Chondrocyte (in vitro differentiated cells): ENCODE results near the gene SMPD2. TPM values are rescaled to one million over a fixed set of nuclear protein-coding genes. Genes with fewer than 3 reads are reported as not detected.
A peak's percentile ranks its signal among the peaks of the same experiment; 100 is the strongest.

ENCODE experiments used
- DNase-seq: peaks from one replicate; pipeline ENCODE4 v3.0.0; 2021; ENCODE audit warnings: mixed read lengths, low spot score
- H3K27ac Mint-ChIP-seq: one replicate; pipeline ENCODE4 v1.8.0; 2021; ENCODE audit warnings: mild to moderate bottlenecking, moderate library complexity, mixed read lengths; ENCODE audit not compliant: unreplicated experiment
- H3K27me3 Mint-ChIP-seq: 2 replicates; pipeline ENCODE4 v1.8.0; 2021; ENCODE audit warnings: low read depth, mixed read lengths
- H3K36me3 Mint-ChIP-seq: 2 replicates; pipeline ENCODE4 v1.8.0; 2021; ENCODE audit warnings: low read depth, mixed read lengths
- H3K4me1 Mint-ChIP-seq: 2 replicates; pipeline ENCODE4 v1.8.0; 2021; ENCODE audit warnings: low read depth, mild to moderate bottlenecking, mixed read lengths
- H3K4me3 Mint-ChIP-seq: one replicate; pipeline ENCODE4 v1.8.0; 2021; ENCODE audit warnings: mild to moderate bottlenecking, moderate library complexity, mixed read lengths; ENCODE audit not compliant: unreplicated experiment
- H3K9me3 Mint-ChIP-seq: 2 replicates; pipeline ENCODE4 v1.8.0; 2021; ENCODE audit warnings: low read depth, mixed read lengths
- CTCF ChIP-seq: fragments of 200-600 bp; sonication (generic); IDR thresholded peaks from 2 replicates; pipeline ENCODE4 v1.5.0; 2021; ENCODE audit warnings: antibody characterized with exemption, mild to moderate bottlenecking, moderate library complexity
- total RNA-seq: library from RNA; stranded (reverse); gene quantifications from 3 replicates; pipeline ENCODE4 v1.2.1, GENCODE V29; 2021

The SMPD2 gene
- total RNA-seq, 1 donor from 2014 or later, result 5.6 TPM

GRCh38 chr6:109482905-109483734 lies 42.6 kb downstream of the SMPD2 start, which contains the start of gene ZBTB24:
TSS of gene ZBTB24 (minus strand) at chr6:109483219. CDS start at chr6:109482026, 1,193 bp downstream.
- DNase-seq, result peak; percentile 95
- Mint-ChIP-seq H3K27ac (peak within 1 kb of the TSS; percentile 60), H3K27me3 (peaks cover 6% of the 10 kb centered on the region), H3K4me3 (peak within 1 kb of the TSS; percentile 80), H3K36me3 (peaks cover 9% of the 10 kb centered on the region), H3K4me1 (peaks cover 42% of the 10 kb centered on the region), H3K9me3 (no peaks in the 10 kb centered on the region)
- TF ChIP-seq CTCF, result no peak

GRCh38 chr6:109483735-109484057 lies 43.2 kb downstream of the SMPD2 start:
- Mint-ChIP-seq H3K4me1 (peaks cover 36% of the 10 kb centered on the region), H3K4me3 (peak overlapping the region; percentile 59), H3K9me3 (no peaks in the 10 kb centered on the region), H3K27ac (peak overlapping the region; percentile 13), H3K27me3 (peaks cover 6% of the 10 kb centered on the region), H3K36me3 (peaks cover 9% of the 10 kb centered on the region)
- DNase-seq, result no peak
- TF ChIP-seq CTCF, result no peak

GRCh38 chr6:109484122-109484521 lies 43.6 kb downstream of the SMPD2 start:
- no peak for TF ChIP-seq CTCF
- peaks cover 32% of the 10 kb centered on the region for H3K4me1 Mint-ChIP-seq
- no peak overlapping the region for H3K27ac Mint-ChIP-seq
- DNase-seq, result no peak
- H3K27me3 Mint-ChIP-seq, result peaks cover 6% of the 10 kb centered on the region
- H3K9me3 Mint-ChIP-seq, result no peaks in the 10 kb centered on the region
- peaks cover 9% of the 10 kb centered on the region for H3K36me3 Mint-ChIP-seq
- peak overlapping the region; percentile 59 for H3K4me3 Mint-ChIP-seq

GRCh38 chr6:109485266-109485935 lies 44.9 kb downstream of the SMPD2 start:
- Mint-ChIP-seq H3K27ac (no peak overlapping the region), H3K9me3 (no peaks in the 10 kb centered on the region), H3K4me3 (no peak overlapping the region), H3K36me3 (peaks cover 8% of the 10 kb centered on the region), H3K27me3 (peaks cover 6% of the 10 kb centered on the region), H3K4me1 (peaks cover 25% of the 10 kb centered on the region)
- DNase-seq, result no peak
- TF ChIP-seq CTCF, result no peak

- Mint-ChIP-seq H3K4me3 (no peak overlapping the region), H3K4me1 (peaks cover 18% of the 10 kb centered on the region), H3K9me3 (no peaks in the 10 kb centered on the region), H3K27ac (no peak overlapping the region), H3K27me3 (peaks cover 6% of the 10 kb centered on the region), H3K36me3 (peaks cover 6% of the 10 kb centered on the region)
- no peak for DNase-seq
- no peak for TF ChIP-seq CTCF
These were observed 45.5 kb downstream of the SMPD2 start for GRCh38 chr6:109486068-109486467.
